Bone marrow (tissue), 2 donors: ENCODE data around the gene SLC25A17.
"Not testable (repeated sequence)": the region's sequence is repeated elsewhere in the genome, so short reads cannot be mapped to it uniquely, and the experiment has no call there.

Experiments used
- DNase-seq, 2 donors: peaks; one replicate each; lab custom pipeline; 2025; lab: John Stamatoyannopoulos, UW

SLC25A17 gene

GRCh38 chr22:40819599-40820140, 524 bp upstream of the SLC25A17 start:
- DNase-seq, result no peak

- peak in 1 of 2 donors; percentile 20 for DNase-seq
These were observed 877 bp downstream of the SLC25A17 start for GRCh38 chr22:40818192-40818746.

- DNase-seq, result no peak
These were observed 1.4 kb downstream of the SLC25A17 start for GRCh38 chr22:40817737-40818136.

- no peak for DNase-seq
These were observed 5.2 kb downstream of the SLC25A17 start for GRCh38 chr22:40813912-40814315.

GRCh38 chr22:40808018-40808841, 10.9 kb downstream of the SLC25A17 start:
- no peak for DNase-seq

- no peak for DNase-seq
These were observed 12.4 kb downstream of the SLC25A17 start for GRCh38 chr22:40806711-40807110.

- no peak for DNase-seq
These were observed 13.4 kb downstream of the SLC25A17 start for GRCh38 chr22:40805699-40806203.

- DNase-seq, result no peak
These were observed 13.9 kb downstream of the SLC25A17 start for GRCh38 chr22:40805239-40805638.

- DNase-seq, result no peak
These were observed 15.8 kb downstream of the SLC25A17 start for GRCh38 chr22:40803321-40803720.

- no peak for DNase-seq
These were observed 20.1 kb downstream of the SLC25A17 start for GRCh38 chr22:40799008-40799407.

- DNase-seq, result no peak
These were observed 21.7 kb downstream of the SLC25A17 start for GRCh38 chr22:40797427-40797826.

- no peak for DNase-seq
These were observed 26.7 kb downstream of the SLC25A17 start for GRCh38 chr22:40792451-40792850.

GRCh38 chr22:40791241-40791640, 27.9 kb downstream of the SLC25A17 start:
- no peak for DNase-seq

- no peak for DNase-seq
These were observed 30.0 kb downstream of the SLC25A17 start for GRCh38 chr22:40789131-40789530.

GRCh38 chr22:40782521-40782920, 36.6 kb downstream of the SLC25A17 start:
- DNase-seq, result no peak

GRCh38 chr22:40781749-40782148, 37.4 kb downstream of the SLC25A17 start:
- not testable (repeated sequence) for DNase-seq

- no peak for DNase-seq
These were observed 49.4 kb downstream of the SLC25A17 start for GRCh38 chr22:40769761-40770160.

- DNase-seq, result no peak
These were observed 50.9 kb downstream of the SLC25A17 start for GRCh38 chr22:40768206-40768605.

- no peak for DNase-seq
These were observed 52.2 kb downstream of the SLC25A17 start for GRCh38 chr22:40766956-40767355.

- no peak for DNase-seq
These were observed 54.2 kb downstream of the SLC25A17 start for GRCh38 chr22:40764763-40765441.

GRCh38 chr22:40759294-40759840, 59.8 kb downstream of the SLC25A17 start:
- no peak for DNase-seq

- not testable (repeated sequence) for DNase-seq
These were observed 60.3 kb downstream of the SLC25A17 start for GRCh38 chr22:40758851-40759250.
